A549 (cell line): ENCODE results near the gene TMEM97. TPM values are rescaled to one million over a fixed set of nuclear protein-coding genes. Genes with fewer than 3 reads are reported as not detected.

Experiments used
- ATAC-seq, 2 experiments: fragments of 200-7000 bp in 1 of 2; fragments of >200 bp in 1 of 2; cut with Nextera tagmentation in 1 of 2; cut with Tn5 transposase in 1 of 2; 3 replicates each; pipeline versions ENCODE4 v1.8.0 to v1.9.1; 2018 to 2020; ENCODE audit warnings: mild to moderate bottlenecking in 1 of 2, moderate library complexity in 1 of 2
- CTCF ChIA-PET: fragments of 300-600 bp; sonication (Branson Sonifier 250); formaldehyde crosslinking; extraction: SDS; loops from one replicate; lab custom pipeline; 2021; ENCODE audit warnings: antibody characterized with exemption, inconsistent platforms; lab: Yijun Ruan, JAX
- POLR2A ChIA-PET: fragments of 350-600 bp; formaldehyde crosslinking; extraction: SDS; loops from one replicate; lab custom pipeline; 2021; ENCODE audit warnings: antibody characterized with exemption, inconsistent platforms; lab: Yijun Ruan, JAX
- DNase-seq, 2 experiments: peaks; one replicate each; pipeline versions ENCODE4 v3.0.0 to v3.0.0-alpha.2; 2011 to 2016; ENCODE audit warnings: low read depth in 1 of 2, low spot score in 1 of 2
- FAIRE-seq: peaks from 2 replicates; lab custom pipeline; 2011; peaks lifted over from hg19 to GRCh38; lab: Jason Lieb, UNC
- H3K27ac ChIP-seq, 2 experiments: fragments of >200 bp; sonication (Bioruptor Twin); formaldehyde crosslinking; 3 replicates each; pipeline ENCODE4 v1.5.1; 2016 to 2017
- H3K4me1 ChIP-seq: fragments of >200 bp; sonication (Bioruptor Twin); formaldehyde crosslinking; 3 replicates; pipeline ENCODE4 v1.6.1; 2016
- H3K4me2 ChIP-seq: fragments of >200 bp; sonication (Bioruptor Twin); formaldehyde crosslinking; 3 replicates; pipeline ENCODE4 v1.6.1; 2016
- H3K4me3 ChIP-seq: fragments of >200 bp; sonication (Bioruptor Twin); formaldehyde crosslinking; 3 replicates; pipeline ENCODE4 v1.5.1; 2016
- H3K9me3 ChIP-seq: fragments of >200 bp; sonication (Bioruptor Twin); formaldehyde crosslinking; 3 replicates; pipeline ENCODE4 v1.6.1; 2016
- BHLHE40 ChIP-seq: IDR thresholded peaks from 2 replicates; pipeline ENCODE4 v1.6.1; 2012; ENCODE audit warnings: low read depth, low read length, inconsistent platforms
- CBX2 ChIP-seq: fragments of 200-600 bp; sonication (generic); IDR thresholded peaks from 2 replicates; pipeline ENCODE4 v1.6.1; 2016; ENCODE audit warnings: low read depth, mild to moderate bottlenecking, borderline replicate concordance
- CBX8 ChIP-seq: fragments of 200-600 bp; sonication (generic); IDR thresholded peaks from 2 replicates; pipeline ENCODE4 v1.6.1; 2016
- FOSB ChIP-seq: fragments of 250-450 bp; sonication (Bioruptor Pico); IDR thresholded peaks from 2 replicates; pipeline ENCODE4 v1.5.0; 2020; ENCODE audit warnings: mild to moderate bottlenecking, moderate library complexity
- FOXS1 ChIP-seq: fragments of 250-450 bp; sonication (Bioruptor Pico); IDR thresholded peaks from 2 replicates; pipeline ENCODE4 v1.5.0; 2020; ENCODE audit warnings: mild to moderate bottlenecking, moderate library complexity
- HOXA7 ChIP-seq: fragments of 250-450 bp; sonication (Bioruptor Pico); IDR thresholded peaks from 2 replicates; pipeline ENCODE4 v1.5.0; 2020; ENCODE audit warnings: mild to moderate bottlenecking, moderate library complexity
- JUN ChIP-seq, 2 experiments: fragments of >200 bp; sonication (Bioruptor Twin); formaldehyde crosslinking; IDR thresholded peaks; 2 replicates in 1 of 2; 3 replicates in 1 of 2; pipeline ENCODE4 v1.6.1; 2016 to 2017
- MAZ ChIP-seq: fragments of 150-350 bp; IDR thresholded peaks from 2 replicates; pipeline ENCODE4 v1.6.1; 2014; ENCODE audit warnings: antibody characterized with exemption, low read depth, low read length, borderline replicate concordance
- MYC ChIP-seq: IDR thresholded peaks from 2 replicates; pipeline ENCODE4 v1.6.1; 2012; ENCODE audit warnings: mild to moderate bottlenecking, inconsistent platforms, low read length, improper control_type of control experiment, borderline replicate concordance
- NPAS2 ChIP-seq: fragments of 250-450 bp; sonication (Bioruptor Pico); IDR thresholded peaks from 2 replicates; pipeline ENCODE4 v1.8.0; 2022; ENCODE audit warnings: mild to moderate bottlenecking, moderate library complexity, borderline replicate concordance
- PHF8 ChIP-seq: fragments of 200-600 bp; sonication (generic); IDR thresholded peaks from 2 replicates; pipeline ENCODE4 v1.6.1; 2016; ENCODE audit warnings: low read depth, mild to moderate bottlenecking, antibody characterized with exemption, moderate library complexity, borderline replicate concordance
- POLR2A ChIP-seq: IDR thresholded peaks from 2 replicates; pipeline ENCODE4 v1.6.1; 2012; ENCODE audit warnings: mild to moderate bottlenecking, low read length
- RAD21 ChIP-seq, 2 experiments: fragments of >200 bp in 1 of 2; sonication (Bioruptor Twin) in 1 of 2; formaldehyde crosslinking in 1 of 2; IDR thresholded peaks in 1 of 2; conservative IDR thresholded peaks in 1 of 2; 2 replicates in 1 of 2; 3 replicates in 1 of 2; pipeline ENCODE4 v1.6.1; 2012 to 2018; ENCODE audit warnings: inconsistent platforms in 1 of 2
- RARB ChIP-seq: fragments of 250-450 bp; sonication (Bioruptor Pico); IDR thresholded peaks from 2 replicates; pipeline ENCODE4 v1.8.0; 2021; ENCODE audit warnings: mild to moderate bottlenecking, moderate library complexity
- ZSCAN20 ChIP-seq: fragments of 250-450 bp; sonication (Bioruptor Pico); IDR thresholded peaks from 2 replicates; pipeline ENCODE4 v1.8.0; 2022; ENCODE audit warnings: mild to moderate bottlenecking, moderate library complexity
- WGBS: methylation state at CpG from one replicate; pipeline ENCODE4 v1.1.6; 2017; ENCODE audit errors: missing lambda C conversion rate; 5-methylcytosine and 5-hydroxymethylcytosine counted together
- polyA plus RNA-seq, 4 experiments: library from polyadenylated mRNA; depleted of rRNA in 3 of 4; stranded (reverse); fragments of >200 nt; fragmentation: RNase III in 1 of 4; extraction: RNeasy Plus Mini Kit Qiagen cat#74134 plus additional on column Dnase treatment in 1 of 4; gene quantifications; 2 replicates in 3 of 4; 3 replicates in 1 of 4; pipeline ENCODE4 v1.2.3, GENCODE V29; 2011 to 2017
- TF ChIP-seq, protein P1 (sequence below): fragments of >200 bp; sonication (Bioruptor Twin); formaldehyde crosslinking; IDR thresholded peaks from 3 replicates; pipeline ENCODE4 v1.5.1; 2016
- TF ChIP-seq, protein P2 (sequence below): fragments of 150-350 bp; IDR thresholded peaks from 2 replicates; pipeline ENCODE4 v1.6.1; 2014; ENCODE audit warnings: low read depth, mild to moderate bottlenecking, low read length
- TF ChIP-seq, protein P3 (sequence below): IDR thresholded peaks from 2 replicates; pipeline ENCODE4 v1.6.1; 2012; ENCODE audit warnings: low read depth, borderline replicate concordance
- TF ChIP-seq, protein P4 (sequence below): IDR thresholded peaks from 2 replicates; pipeline ENCODE4 v1.6.1; 2012

Gene TMEM97
- polyA plus RNA-seq, 2 of the 4 experiments (the other 2 are of a cell fraction), result 75.6 to 90.9 TPM

DNA sequence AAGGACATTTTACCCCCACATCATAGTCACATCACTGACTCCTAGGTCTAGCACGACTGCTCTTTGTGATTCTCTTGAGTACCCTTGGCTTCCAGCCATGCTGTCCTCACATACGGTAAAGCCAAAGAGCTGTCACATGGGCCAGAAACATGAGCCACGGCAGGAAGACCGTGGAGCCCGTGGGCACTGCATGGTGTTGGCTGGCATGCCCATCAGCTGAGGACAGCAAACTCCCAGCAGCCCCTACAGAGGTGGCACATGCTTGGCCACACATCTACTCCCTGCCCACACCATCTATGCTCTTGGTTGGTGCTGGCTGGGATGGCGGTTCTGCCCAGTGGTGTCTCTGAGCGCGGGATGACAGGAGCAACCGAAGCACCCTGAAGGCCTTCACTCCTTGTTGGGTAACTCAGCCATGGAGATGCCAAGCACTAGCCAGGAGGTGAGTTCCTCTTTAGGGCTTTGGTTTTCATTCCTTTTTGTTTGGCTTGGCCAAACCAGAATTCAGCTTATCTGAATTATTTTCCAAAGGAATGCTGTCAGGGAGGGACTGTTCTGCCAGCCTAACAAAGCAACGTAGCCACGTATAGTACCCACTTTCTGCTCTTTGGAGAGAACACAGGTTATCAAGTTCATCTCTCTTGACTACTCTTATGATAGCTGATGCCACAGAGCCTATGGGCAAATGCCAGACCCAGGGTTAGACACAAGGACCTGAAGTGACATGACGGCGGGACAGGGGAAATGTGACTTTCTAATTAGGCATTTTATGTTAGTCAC lies 26.6 kb downstream of the TMEM97 start:
- Histone ChIP-seq H3K4me2 (no peak overlapping the region), H3K4me1 (no peaks in the 10 kb centered on the region), H3K27ac (no peak overlapping the region)
- DNase-seq (no peak), FAIRE-seq (no peak)
- 87% methylated on average over 12 of the region's 13 CpGs for WGBS
- POLR2A ChIA-PET, result interaction anchor here (3.0 to 3.3 kb wide), 2 partner anchors 10 to 11 kb away, joined by 26 to 37 read pairs; partner anchors contain the start of genes IFT20, POLDIP2 and TNFAIP1
- TF ChIP-seq MAZ, result no peak
- no peak for TF ChIP-seq CBX2
- TF ChIP-seq RAD21 (conservative IDR thresholded peaks at IDR 0.05 in 1 of 2, IDR thresholded peaks at IDR 0.05 in 1 of 2), result no peak
- TF ChIP-seq JUN (IDR thresholded peaks at IDR 0.05), result 0 out of 5 replicates have a peak, but pooled peaks of 1 of the 2 experiments have one; percentile 1
- TF ChIP-seq ZSCAN20 (CRISPR knock-in tag), result no peak
- no peak for TF ChIP-seq POLR2A
- no peak for TF ChIP-seq HOXA7
- 0 out of 2 replicates have a peak, but pooled peaks have one; percentile 51 for TF ChIP-seq FOSB (CRISPR knock-in tag)
- TF ChIP-seq PHF8, result no peak
- TF ChIP-seq, all 56 proteins: peak for 2
- no peak; a peak in 1 of 6 replicates for ATAC-seq
- Histone ChIP-seq H3K9me3 (no peaks in the 10 kb centered on the region), H3K4me3 (no peak overlapping the region)
- CTCF ChIA-PET, result interaction anchor here (0.8 to 4.8 kb wide), 13 partner anchors 9 to 465 kb away, joined by 3 to 41 read pairs (median 5); partner anchors contain the start of genes IFT20, POLDIP2 and TNFAIP1

DNA sequence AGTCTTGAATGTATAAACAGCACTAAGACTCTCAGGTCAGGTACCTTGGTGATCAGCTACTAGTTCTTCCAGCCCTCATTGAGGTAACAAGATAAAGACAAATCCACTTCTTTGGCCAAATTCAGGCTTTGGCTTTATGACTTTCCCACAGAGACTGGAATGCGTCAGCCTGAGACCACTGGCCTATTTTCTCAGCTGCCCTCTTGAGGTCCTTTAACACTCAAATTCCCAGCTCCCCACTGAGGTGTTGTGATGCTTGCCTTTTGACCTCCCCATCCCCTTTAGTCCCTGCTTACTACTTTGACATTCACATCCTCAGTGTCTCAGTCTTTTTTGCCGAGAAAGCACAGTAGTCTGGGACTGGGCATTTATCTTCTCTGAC lies 27.2 kb downstream of the TMEM97 start:
- DNase-seq (no peak), ATAC-seq (no peak), FAIRE-seq (no peak)
- ChIA-PET CTCF (interaction anchor here (0.8 to 4.8 kb wide), 15 partner anchors 9 to 466 kb away, joined by 3 to 41 read pairs (median 5); partner anchors contain the start of genes IFT20, POLDIP2 and TNFAIP1), POLR2A (interaction anchor here (3.0 to 3.3 kb wide), 2 partner anchors 10 to 11 kb away, joined by 26 to 37 read pairs; partner anchors contain the start of genes IFT20, POLDIP2 and TNFAIP1)
- TF ChIP-seq HOXA7 (0 out of 2 replicates have a peak, but pooled peaks have one; percentile 48), MYC (no peak)
- H3K4me2 ChIP-seq, result no peak overlapping the region
- H3K4me3 ChIP-seq, result no peak overlapping the region
- no peaks in the 10 kb centered on the region for H3K9me3 ChIP-seq
- no peak overlapping the region for H3K27ac ChIP-seq
- WGBS, result 95% methylated on average over 2 of the region's 2 CpGs
- H3K4me1 ChIP-seq, result no peaks in the 10 kb centered on the region

DNA sequence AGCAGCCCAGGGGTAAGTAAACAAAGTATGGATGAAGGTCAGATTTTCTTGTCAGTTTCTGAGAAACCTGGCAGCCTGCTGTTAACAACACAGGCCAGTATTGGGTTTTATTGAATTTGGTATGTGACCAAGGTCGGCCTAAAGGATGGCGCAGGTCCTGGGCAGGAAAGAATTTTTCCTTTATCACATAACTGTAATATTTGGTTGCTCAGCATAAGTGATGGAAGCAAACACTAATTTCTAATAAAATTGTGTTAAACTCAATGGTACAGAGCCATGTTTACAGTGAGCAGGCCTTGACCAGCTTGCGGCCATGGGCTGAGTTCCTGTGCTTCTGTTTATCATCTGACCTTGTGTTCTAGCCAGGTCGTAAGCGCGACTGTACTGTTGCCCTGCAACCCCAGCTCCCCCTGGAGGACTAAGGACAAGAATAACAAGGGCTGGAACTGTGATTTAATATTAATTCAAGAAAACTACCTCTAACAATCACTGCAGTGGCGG lies 27.8 kb downstream of the TMEM97 start:
- FAIRE-seq (no peak), DNase-seq (peak in 1 of 2 experiments; percentile 48), ATAC-seq (peak in 1 of 2 experiments; percentile 30; a peak in 2 of 6 replicates)
- Histone ChIP-seq H3K9me3 (no peaks in the 10 kb centered on the region), H3K4me1 (no peaks in the 10 kb centered on the region), H3K4me3 (no peak overlapping the region), H3K4me2 (no peak overlapping the region), H3K27ac (no peak overlapping the region)
- CTCF ChIA-PET, result interaction anchor here (0.7 to 4.8 kb wide), 19 partner anchors 10 to 466 kb away, joined by 3 to 41 read pairs (median 4); partner anchors contain the start of genes IFT20, POLDIP2 and TNFAIP1
- TF ChIP-seq, protein P1, sequence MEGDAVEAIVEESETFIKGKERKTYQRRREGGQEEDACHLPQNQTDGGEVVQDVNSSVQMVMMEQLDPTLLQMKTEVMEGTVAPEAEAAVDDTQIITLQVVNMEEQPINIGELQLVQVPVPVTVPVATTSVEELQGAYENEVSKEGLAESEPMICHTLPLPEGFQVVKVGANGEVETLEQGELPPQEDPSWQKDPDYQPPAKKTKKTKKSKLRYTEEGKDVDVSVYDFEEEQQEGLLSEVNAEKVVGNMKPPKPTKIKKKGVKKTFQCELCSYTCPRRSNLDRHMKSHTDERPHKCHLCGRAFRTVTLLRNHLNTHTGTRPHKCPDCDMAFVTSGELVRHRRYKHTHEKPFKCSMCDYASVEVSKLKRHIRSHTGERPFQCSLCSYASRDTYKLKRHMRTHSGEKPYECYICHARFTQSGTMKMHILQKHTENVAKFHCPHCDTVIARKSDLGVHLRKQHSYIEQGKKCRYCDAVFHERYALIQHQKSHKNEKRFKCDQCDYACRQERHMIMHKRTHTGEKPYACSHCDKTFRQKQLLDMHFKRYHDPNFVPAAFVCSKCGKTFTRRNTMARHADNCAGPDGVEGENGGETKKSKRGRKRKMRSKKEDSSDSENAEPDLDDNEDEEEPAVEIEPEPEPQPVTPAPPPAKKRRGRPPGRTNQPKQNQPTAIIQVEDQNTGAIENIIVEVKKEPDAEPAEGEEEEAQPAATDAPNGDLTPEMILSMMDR, result peak; percentile 10; the same call in 1 of the 3 replicates
- TF ChIP-seq RARB (CRISPR knock-in tag) (no peak), RAD21 (conservative IDR thresholded peaks at IDR 0.05 in 1 of 2, IDR thresholded peaks at IDR 0.05 in 1 of 2) (peak; percentile 27 to 37; a peak in 2 of 5 replicates)
- 93% methylated on average over 7 of the region's 7 CpGs for WGBS
- POLR2A ChIA-PET, result interaction anchor here (3.0 to 3.3 kb wide), 2 partner anchors 10 to 11 kb away, joined by 26 to 37 read pairs; partner anchors contain the start of genes IFT20, POLDIP2 and TNFAIP1

DNA sequence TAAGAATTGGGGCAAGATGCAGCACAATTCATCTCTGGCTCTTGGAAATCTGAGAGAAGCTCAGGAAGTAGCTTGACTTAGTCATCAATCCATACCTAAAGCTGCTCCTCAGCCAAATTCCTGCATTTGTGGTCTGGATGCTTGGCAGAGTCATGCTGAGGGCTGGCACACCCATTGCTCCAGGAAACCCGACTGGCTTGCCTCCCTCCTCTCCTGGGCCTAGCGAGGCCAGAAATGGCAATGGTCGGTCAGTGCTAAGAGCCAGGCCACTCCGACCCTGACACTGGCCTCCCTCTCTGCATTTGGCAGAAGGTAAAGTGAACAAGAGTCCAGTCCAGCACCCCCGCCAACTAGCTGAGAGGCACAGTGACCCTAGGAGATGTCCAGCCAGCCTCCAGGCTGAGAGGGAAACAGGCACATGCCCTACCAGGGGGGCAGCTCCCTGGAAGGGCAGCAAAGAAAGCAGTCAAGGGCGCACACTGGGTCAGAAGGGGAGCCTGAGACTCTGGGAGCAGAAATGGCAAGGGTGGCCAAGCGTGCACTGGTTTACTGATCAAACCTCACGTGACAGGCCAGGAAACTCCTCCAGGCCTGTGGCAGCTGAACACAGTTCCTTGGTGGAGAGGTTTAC lies 28.4 kb downstream of the TMEM97 start:
- H3K4me3 ChIP-seq, result no peak overlapping the region
- WGBS, result 86% methylated on average over 8 of the region's 8 CpGs
- FAIRE-seq (no peak), ATAC-seq (no peak), DNase-seq (no peak)
- no peaks in the 10 kb centered on the region for H3K4me1 ChIP-seq
- no peaks in the 10 kb centered on the region for H3K9me3 ChIP-seq
- H3K4me2 ChIP-seq, result no peak overlapping the region
- H3K27ac ChIP-seq, result 0 out of 6 replicates have a peak overlapping the region, but pooled peaks of 1 of the 2 experiments have one; percentile 16
- ChIA-PET POLR2A (interaction anchor here (3.0 to 3.3 kb wide), 2 partner anchors 9 to 12 kb away, joined by 26 to 37 read pairs; partner anchors contain the start of genes IFT20, POLDIP2 and TNFAIP1), CTCF (interaction anchor here (0.7 to 4.8 kb wide), 13 partner anchors 9 to 467 kb away, joined by 3 to 41 read pairs (median 5); partner anchors contain the start of genes IFT20, POLDIP2 and TNFAIP1)
- TF ChIP-seq POLR2A, result no peak
- no peak for TF ChIP-seq JUN (IDR thresholded peaks at IDR 0.05)
- no peak for TF ChIP-seq FOXS1 (CRISPR knock-in tag)
- no peak for TF ChIP-seq BHLHE40
- TF ChIP-seq, protein P2, sequence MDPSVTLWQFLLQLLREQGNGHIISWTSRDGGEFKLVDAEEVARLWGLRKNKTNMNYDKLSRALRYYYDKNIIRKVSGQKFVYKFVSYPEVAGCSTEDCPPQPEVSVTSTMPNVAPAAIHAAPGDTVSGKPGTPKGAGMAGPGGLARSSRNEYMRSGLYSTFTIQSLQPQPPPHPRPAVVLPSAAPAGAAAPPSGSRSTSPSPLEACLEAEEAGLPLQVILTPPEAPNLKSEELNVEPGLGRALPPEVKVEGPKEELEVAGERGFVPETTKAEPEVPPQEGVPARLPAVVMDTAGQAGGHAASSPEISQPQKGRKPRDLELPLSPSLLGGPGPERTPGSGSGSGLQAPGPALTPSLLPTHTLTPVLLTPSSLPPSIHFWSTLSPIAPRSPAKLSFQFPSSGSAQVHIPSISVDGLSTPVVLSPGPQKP, result no peak
- TF ChIP-seq, protein P3, sequence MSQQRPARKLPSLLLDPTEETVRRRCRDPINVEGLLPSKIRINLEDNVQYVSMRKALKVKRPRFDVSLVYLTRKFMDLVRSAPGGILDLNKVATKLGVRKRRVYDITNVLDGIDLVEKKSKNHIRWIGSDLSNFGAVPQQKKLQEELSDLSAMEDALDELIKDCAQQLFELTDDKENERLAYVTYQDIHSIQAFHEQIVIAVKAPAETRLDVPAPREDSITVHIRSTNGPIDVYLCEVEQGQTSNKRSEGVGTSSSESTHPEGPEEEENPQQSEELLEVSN, result no peak
- no peak for TF ChIP-seq CBX8
- no peak for TF ChIP-seq RARB (CRISPR knock-in tag)
- TF ChIP-seq, protein P4, sequence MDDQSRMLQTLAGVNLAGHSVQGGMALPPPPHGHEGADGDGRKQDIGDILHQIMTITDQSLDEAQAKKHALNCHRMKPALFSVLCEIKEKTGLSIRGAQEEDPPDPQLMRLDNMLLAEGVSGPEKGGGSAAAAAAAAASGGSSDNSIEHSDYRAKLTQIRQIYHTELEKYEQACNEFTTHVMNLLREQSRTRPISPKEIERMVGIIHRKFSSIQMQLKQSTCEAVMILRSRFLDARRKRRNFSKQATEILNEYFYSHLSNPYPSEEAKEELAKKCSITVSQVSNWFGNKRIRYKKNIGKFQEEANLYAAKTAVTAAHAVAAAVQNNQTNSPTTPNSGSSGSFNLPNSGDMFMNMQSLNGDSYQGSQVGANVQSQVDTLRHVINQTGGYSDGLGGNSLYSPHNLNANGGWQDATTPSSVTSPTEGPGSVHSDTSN, result no peak
- no peak for TF ChIP-seq NPAS2
